Colon (tissue), 2 donors: Measurements from ENCODE around the gene PBX3.
"Not testable (repeated sequence)": the region's sequence is repeated elsewhere in the genome, so short reads cannot be mapped to it uniquely, and the experiment has no call there.

Experiments
- FAIRE-seq: peaks from 2 replicates; lab custom pipeline; 2012; peaks lifted over from hg19 to GRCh38; lab: Jason Lieb, UNC
- donor health status: control.
- donor health status: control.

PBX3 gene

GRCh38 chr9:125778538-125779219 is 31.5 kb downstream of the PBX3 start:
- not testable (repeated sequence) for FAIRE-seq

- FAIRE-seq = not testable (repeated sequence)
Measured at GRCh38 chr9:125779220-125779565, 32.0 kb downstream of the PBX3 start.

- FAIRE-seq = no peak
Measured at GRCh38 chr9:125782718-125783117, 35.5 kb downstream of the PBX3 start.

GRCh38 chr9:125784286-125785049 is 37.3 kb downstream of the PBX3 start:
- no peak for FAIRE-seq

- no peak for FAIRE-seq
Measured at GRCh38 chr9:125785248-125785751, 38.1 kb downstream of the PBX3 start.

GRCh38 chr9:125787715-125788114 is 40.5 kb downstream of the PBX3 start:
- FAIRE-seq = no peak

GRCh38 chr9:125789196-125789595 is 42.0 kb downstream of the PBX3 start:
- no peak for FAIRE-seq

- FAIRE-seq = no peak
Measured at GRCh38 chr9:125794708-125795107, 47.5 kb downstream of the PBX3 start.

- FAIRE-seq = no peak
Measured at GRCh38 chr9:125795970-125796596, 48.9 kb downstream of the PBX3 start.

- FAIRE-seq = no peak
Measured at GRCh38 chr9:125797930-125798329, 50.8 kb downstream of the PBX3 start.

GRCh38 chr9:125803526-125803925 is 56.4 kb downstream of the PBX3 start:
- FAIRE-seq = no peak

- FAIRE-seq = no peak
Measured at GRCh38 chr9:125805057-125805456, 57.9 kb downstream of the PBX3 start.

- FAIRE-seq = no peak
Measured at GRCh38 chr9:125805586-125805985, 58.4 kb downstream of the PBX3 start.

GRCh38 chr9:125807079-125807478 is 59.9 kb downstream of the PBX3 start:
- no peak for FAIRE-seq

- no peak for FAIRE-seq
Measured at GRCh38 chr9:125810161-125810560, 63.0 kb downstream of the PBX3 start.

GRCh38 chr9:125811002-125811401 is 63.8 kb downstream of the PBX3 start:
- no peak for FAIRE-seq

- no peak for FAIRE-seq
Measured at GRCh38 chr9:125812403-125812802, 65.2 kb downstream of the PBX3 start.

- no peak for FAIRE-seq
Measured at GRCh38 chr9:125815568-125815967, 68.4 kb downstream of the PBX3 start.

GRCh38 chr9:125816321-125816720 is 69.1 kb downstream of the PBX3 start:
- FAIRE-seq = no peak

GRCh38 chr9:125820100-125820804 is 73.1 kb downstream of the PBX3 start:
- no peak for FAIRE-seq

GRCh38 chr9:125821078-125821477 is 73.9 kb downstream of the PBX3 start:
- peak; percentile 70 for FAIRE-seq

- FAIRE-seq = no peak
Measured at GRCh38 chr9:125822160-125822559, 75.0 kb downstream of the PBX3 start.

- no peak for FAIRE-seq
Measured at GRCh38 chr9:125822902-125823301, 75.7 kb downstream of the PBX3 start.
